ENCODE measurements around the gene FN3KRP. TPM values are rescaled to one million over a fixed set of nuclear protein-coding genes. Genes with fewer than 3 reads are reported as not detected.

FN3KRP gene
- total and polyA plus RNA-seq, 11 donors = 6.8 to 23.1 (median 15.8) TPM

GRCh38 chr17:82722341-82723013 lies 6.0 kb downstream of the FN3KRP start:
- TF ChIP-seq POLR2A (IDR thresholded peaks at IDR 0.05) = no peak
- no peak for TF ChIP-seq CTCF (IDR thresholded peaks at IDR 0.05)
- Histone ChIP-seq H3K4me3 (no peak overlapping the region), H3K4me1 (peaks cover 3 to 11% (median 8%) of the 10 kb centered on the region in 12 donors), H3K27ac (no peak overlapping the region), H3K9me3 (no peaks in the 10 kb centered on the region), H3K27me3 (no peaks in the 10 kb centered on the region), H3K36me3 (peaks cover 0 to 72% (median 58%) of the 10 kb centered on the region in 9 donors)
- WGBS, 4 donors = 82 to 88% (median 86%) methylated on average over 19 of the region's 19 CpGs
- no peak for ATAC-seq
- intact Hi-C loops (cut with DNase I) = no loop called here
- peak in 1 of 5 donors; percentile 23 for DNase-seq

GRCh38 chr17:82723169-82723807 lies 6.8 kb downstream of the FN3KRP start:
- no peaks in the 10 kb centered on the region for H3K27me3 ChIP-seq
- H3K27ac ChIP-seq = no peak overlapping the region
- 90 to 95% (median 91%) methylated on average over 26 of the region's 26 CpGs for WGBS, 4 donors
- H3K4me3 ChIP-seq = no peak overlapping the region
- peaks cover 0 to 3% (median under 1%) of the 10 kb centered on the region in 12 donors for H3K4me1 ChIP-seq
- H3K9me3 ChIP-seq = no peaks in the 10 kb centered on the region
- DNase-seq (peak in 1 of 5 donors; percentile 39), ATAC-seq (no peak)
- intact Hi-C loops (cut with DNase I) = no loop called here
- TF ChIP-seq CTCF (IDR thresholded peaks at IDR 0.05) (no peak), POLR2A (IDR thresholded peaks at IDR 0.05) (no peak)
- H3K36me3 ChIP-seq = peaks cover 0 to 80% (median 63%) of the 10 kb centered on the region in 9 donors

GRCh38 chr17:82726427-82726826 lies 9.9 kb downstream of the FN3KRP start:
- H3K36me3 ChIP-seq = peaks cover 0 to 72% (median 48%) of the 10 kb centered on the region in 9 donors
- 94 to 100% (median 96%) methylated on average over 6 to 10 of the region's 10 CpGs for WGBS, 4 donors
- no peaks in the 10 kb centered on the region for H3K27me3 ChIP-seq
- H3K27ac ChIP-seq = no peak overlapping the region
- no peaks in the 10 kb centered on the region for H3K9me3 ChIP-seq
- intact Hi-C loops (cut with DNase I) = no loop called here
- no peak overlapping the region for H3K4me3 ChIP-seq
- TF ChIP-seq POLR2A (IDR thresholded peaks at IDR 0.05) (no peak), CTCF (IDR thresholded peaks at IDR 0.05) (no peak)
- H3K4me1 ChIP-seq = no peaks in the 10 kb centered on the region
- ATAC-seq = no peak
- DNase-seq = peak in 1 of 5 donors; percentile 15

- Histone ChIP-seq H3K9me3 (peaks cover 0 to 11% (median 0%) of the 10 kb centered on the region in 12 donors), H3K4me3 (no peak overlapping the region), H3K27me3 (no peaks in the 10 kb centered on the region), H3K4me1 (peaks cover 0 to 4% (median under 1%) of the 10 kb centered on the region in 12 donors), H3K27ac (no peak overlapping the region), H3K36me3 (peaks cover 0 to 49% (median 28%) of the 10 kb centered on the region in 9 donors)
- DNase-seq (peak in 1 of 5 donors; percentile 52), ATAC-seq (peak in 2 of 4 donors; percentile 14 to 32)
- no peak for TF ChIP-seq POLR2A (IDR thresholded peaks at IDR 0.05)
- TF ChIP-seq CTCF (IDR thresholded peaks at IDR 0.05) = no peak
- intact Hi-C loops (cut with DNase I) = no loop called here
- 86 to 89% (median 88%) methylated on average over 36 to 48 of the region's 48 CpGs for WGBS, 4 donors
These were observed 13.2 kb downstream of the FN3KRP start for GRCh38 chr17:82729479-82730260.

Data from heart left ventricle (tissue), 16 donors.